SU-DHL-6 (cell line): ENCODE results near the gene NCAM2.

ENCODE experiments used
- H2AFZ ChIP-seq: fragments of 200-600 bp; sonication (generic); 2 replicates; pipeline ENCODE4 v1.6.1; 2014; ENCODE audit warnings: low read depth, mild to moderate bottlenecking, moderate library complexity, mixed read lengths, antibody characterized with exemption, low read length; ENCODE audit not compliant: severe bottlenecking
- H3F3A ChIP-seq: fragments of 200-600 bp; shearing (Covaris generic); 2 replicates; pipeline ENCODE4 v1.6.0; 2016; ENCODE audit warnings: antibody characterized with exemption, mild to moderate bottlenecking; ENCODE audit not compliant: insufficient read depth
- H3K27ac ChIP-seq: fragments of 200-600 bp; sonication (generic); 2 replicates; pipeline ENCODE4 v1.5.1; 2016; ENCODE audit warnings: low read depth, mild to moderate bottlenecking, low read length, moderate library complexity, mixed read lengths
- H3K27me3 ChIP-seq: fragments of 200-600 bp; sonication (generic), shearing (Covaris generic); 2 replicates; pipeline ENCODE4 v1.6.0; 2014; ENCODE audit warnings: mild to moderate bottlenecking, low read length
- H3K36me3 ChIP-seq: fragments of 200-600 bp; sonication (generic); 2 replicates; pipeline ENCODE4 v1.6.1; 2014; ENCODE audit warnings: mild to moderate bottlenecking, low read length, mixed read lengths
- H3K4me2 ChIP-seq: fragments of 300-600, 200-600 bp; shearing (Covaris generic), sonication (generic); 2 replicates; pipeline ENCODE4 v1.6.0; 2014; ENCODE audit warnings: low read length, low read depth, mild to moderate bottlenecking; ENCODE audit not compliant: poor library complexity, severe bottlenecking
- H3K4me3 ChIP-seq: fragments of 200-600 bp; sonication (generic); 2 replicates; pipeline ENCODE4 v1.5.1; 2014; ENCODE audit warnings: antibody characterized with exemption, low read length, mild to moderate bottlenecking, mixed read lengths; ENCODE audit not compliant: insufficient read depth, poor library complexity, severe bottlenecking
- H3K79me2 ChIP-seq: fragments of 200-600 bp; sonication (generic); 2 replicates; pipeline ENCODE4 v1.6.1; 2014; ENCODE audit warnings: mild to moderate bottlenecking, low read length, moderate library complexity; ENCODE audit not compliant: insufficient read depth
- H3K9ac ChIP-seq: fragments of 200-600 bp; sonication (generic); 2 replicates; pipeline ENCODE4 v1.7.0; 2014; ENCODE audit warnings: mild to moderate bottlenecking, low read length
- H3K9me2 ChIP-seq: fragments of 200-600 bp; sonication (generic); replicated peaks from 2 replicates; pipeline ENCODE4 v1.6.1; 2014; ENCODE audit warnings: low read length; ENCODE audit not compliant: insufficient read depth
- H3K9me3 ChIP-seq: fragments of 200-600 bp; sonication (generic); 2 replicates; pipeline ENCODE4 v1.6.1; 2014; ENCODE audit warnings: low read length, mixed read lengths; ENCODE audit not compliant: insufficient read depth
- H4K20me1 ChIP-seq: fragments of 200-600 bp; sonication (generic); 2 replicates; pipeline ENCODE4 v1.6.1; 2014; ENCODE audit warnings: low read depth, mild to moderate bottlenecking, antibody characterized with exemption, low read length, moderate library complexity, mixed read lengths
- CTCF ChIP-seq: fragments of 200-600 bp; sonication (generic); IDR thresholded peaks from one replicate; pipeline ENCODE4 v1.5.1; 2017; ENCODE audit warnings: antibody characterized with exemption, mild to moderate bottlenecking, low read length, moderate library complexity; ENCODE audit not compliant: insufficient read depth, poor library complexity, severe bottlenecking
- EZH2phosphoT487 ChIP-seq: fragments of 200-600 bp; sonication (generic), shearing (Covaris generic); conservative IDR thresholded peaks from 2 replicates; pipeline ENCODE4 v1.6.1; 2018; ENCODE audit warnings: mild to moderate bottlenecking, antibody characterized with exemption, low read length, moderate library complexity, mixed read lengths

NCAM2 gene

DNA sequence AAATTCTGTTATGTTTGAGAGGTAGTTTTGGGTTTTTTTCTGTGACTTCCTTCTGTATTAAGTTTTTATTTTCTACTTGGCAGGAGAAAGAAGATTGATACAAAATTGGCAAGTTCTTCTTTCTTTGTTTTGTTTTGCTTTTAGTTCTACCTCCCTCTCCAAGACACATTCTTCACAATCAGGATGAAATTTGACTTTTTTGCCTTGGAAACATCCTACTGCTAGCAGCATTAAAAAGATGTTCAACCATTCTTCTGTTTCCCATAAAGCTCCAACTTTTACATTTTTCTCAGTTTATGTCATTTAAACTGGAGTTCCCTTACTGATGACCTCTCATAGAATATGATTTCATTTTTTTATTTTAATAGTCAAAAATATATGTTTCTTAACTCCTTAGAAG lies 234.8 kb downstream of the NCAM2 start:
- H3K9me2 ChIP-seq = no peaks in the 10 kb centered on the region
- TF ChIP-seq EZH2phosphoT487 (no peak), CTCF (no peak)
- no peaks in the 10 kb centered on the region for H3K9me3 ChIP-seq
- H2AFZ ChIP-seq = peak overlapping the region; percentile 61
- H3K36me3 ChIP-seq = no peaks in the 10 kb centered on the region
- no peak overlapping the region for H3K4me3 ChIP-seq
- H3K4me2 ChIP-seq = no peak overlapping the region
- H3K27me3 ChIP-seq = no peaks in the 10 kb centered on the region
- H4K20me1 ChIP-seq = no peaks in the 10 kb centered on the region
- no peak overlapping the region for H3K27ac ChIP-seq
- H3K9ac ChIP-seq = no peak overlapping the region
- H3K79me2 ChIP-seq = no peaks in the 10 kb centered on the region
- H3F3A ChIP-seq = no peaks in the 10 kb centered on the region

GRCh38 chr21:21236996-21237395 lies 238.8 kb downstream of the NCAM2 start:
- Histone ChIP-seq H3K9ac (no peak overlapping the region), H3K27ac (no peak overlapping the region), H3K4me3 (no peak overlapping the region), H2AFZ (peak overlapping the region; percentile 44), H3F3A (no peaks in the 10 kb centered on the region), H3K9me2 (no peaks in the 10 kb centered on the region), H3K36me3 (no peaks in the 10 kb centered on the region), H4K20me1 (no peaks in the 10 kb centered on the region), H3K9me3 (0 out of 2 replicates have a peak, but pooled peaks cover 3% of the 10 kb centered on the region), H3K79me2 (no peaks in the 10 kb centered on the region), H3K27me3 (no peaks in the 10 kb centered on the region), H3K4me2 (no peak overlapping the region)
- TF ChIP-seq EZH2phosphoT487 (no peak), CTCF (no peak)

- no peak overlapping the region for H3K4me3 ChIP-seq
- no peaks in the 10 kb centered on the region for H3K36me3 ChIP-seq
- no peak overlapping the region for H2AFZ ChIP-seq
- H3F3A ChIP-seq = no peaks in the 10 kb centered on the region
- no peak overlapping the region for H3K4me2 ChIP-seq
- H3K27ac ChIP-seq = no peak overlapping the region
- 0 out of 2 replicates have a peak, but pooled peaks cover 3% of the 10 kb centered on the region for H3K9me3 ChIP-seq
- no peak overlapping the region for H3K9ac ChIP-seq
- no peaks in the 10 kb centered on the region for H3K27me3 ChIP-seq
- no peak for TF ChIP-seq EZH2phosphoT487
- TF ChIP-seq CTCF = no peak
- H3K9me2 ChIP-seq = no peaks in the 10 kb centered on the region
- H4K20me1 ChIP-seq = no peaks in the 10 kb centered on the region
- no peaks in the 10 kb centered on the region for H3K79me2 ChIP-seq
These were observed 240.6 kb downstream of the NCAM2 start for GRCh38 chr21:21238629-21239400.
